ENCODE results near the gene TEX264. TPM values are rescaled to one million over a fixed set of nuclear protein-coding genes. Genes with fewer than 3 reads are reported as not detected.

TEX264 gene
- total and polyA plus RNA-seq, 2 experiments from 2014 or later = 10.0 to 13.3 TPM

DNA sequence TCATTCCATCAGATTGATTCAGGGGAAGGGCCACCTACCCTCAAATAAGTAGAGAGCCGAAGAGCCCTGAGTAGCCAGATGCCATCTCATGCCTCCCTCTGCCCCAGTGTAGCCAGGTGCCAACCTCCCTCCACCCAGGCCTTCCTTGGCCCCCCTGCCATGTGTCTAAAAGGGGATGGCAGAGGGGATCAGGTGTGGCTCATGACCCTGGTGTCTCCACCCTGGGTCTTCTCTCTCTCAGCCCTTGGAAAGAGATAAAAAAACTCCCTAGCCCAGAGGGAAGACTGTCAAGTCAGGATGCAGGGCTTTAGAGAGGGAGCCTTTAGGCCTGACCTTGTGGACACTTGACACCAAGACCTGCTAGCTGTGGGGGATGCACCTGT lies 41.0 kb downstream of the TEX264 start:
- peaks cover 3% of the 10 kb centered on the region; the same call in 1 of the 3 replicates for H3K36me3 Mint-ChIP-seq (ENCODE audit: low read depth)
- no peak for ATAC-seq
- H3K4me1 Mint-ChIP-seq = peaks cover 12% of the 10 kb centered on the region

More for the DNA sequence above, 41.0 kb downstream of the TEX264 start:
- H2AFZ ChIP-seq = no peak overlapping the region
- H3K9me3 Mint-ChIP-seq = no peaks in the 10 kb centered on the region; the same call in 2 of the 3 replicates
- H3F3A ChIP-seq (replicated peaks; ENCODE audit: low read depth) = peaks cover 6% of the 10 kb centered on the region; the same call in 1 of the 2 replicates
- H3K27ac Mint-ChIP-seq = no peak overlapping the region
- no peak for DNase-seq (ENCODE audit: low spot score)
- peaks cover 5% of the 10 kb centered on the region for H3K4me1 ChIP-seq (ENCODE audit: insufficient read depth)
- no peak overlapping the region for H3K4me2 ChIP-seq
- H3K79me2 ChIP-seq (replicated peaks; ENCODE audit: insufficient read depth) = no peaks in the 10 kb centered on the region
- H4K20me1 ChIP-seq (replicated peaks; ENCODE audit: insufficient read depth) = peaks cover 5% of the 10 kb centered on the region
- H3K27me3 ChIP-seq (ENCODE audit: insufficient read depth) = peaks cover 22% of the 10 kb centered on the region
- no peak overlapping the region for H3K4me3 Mint-ChIP-seq
- no peak overlapping the region for H3K4me3 ChIP-seq
- H3K9me2 ChIP-seq (ENCODE audit: insufficient read depth) = no peaks in the 10 kb centered on the region
- TF ChIP-seq EZH2 (IDR thresholded peaks at IDR 0.05; ENCODE audit: low read depth, unreplicated experiment) = no peak
- no peak for TF ChIP-seq ZNF114 (CRISPR knock-in tag; IDR thresholded peaks at IDR 0.05)
- no peak for TF ChIP-seq JUNB (IDR thresholded peaks at IDR 0.05; ENCODE audit: unreplicated experiment)
- no peak for TF ChIP-seq POLR2AphosphoS5 (IDR thresholded peaks at IDR 0.05; ENCODE audit: low read depth)
- no peak for TF ChIP-seq NANOG (IDR thresholded peaks at IDR 0.05; ENCODE audit: borderline replicate concordance)
- no peak for TF ChIP-seq CREB1 (CRISPR knock-in tag; IDR thresholded peaks at IDR 0.05; ENCODE audit: low read depth)
- TF ChIP-seq, protein P1, sequence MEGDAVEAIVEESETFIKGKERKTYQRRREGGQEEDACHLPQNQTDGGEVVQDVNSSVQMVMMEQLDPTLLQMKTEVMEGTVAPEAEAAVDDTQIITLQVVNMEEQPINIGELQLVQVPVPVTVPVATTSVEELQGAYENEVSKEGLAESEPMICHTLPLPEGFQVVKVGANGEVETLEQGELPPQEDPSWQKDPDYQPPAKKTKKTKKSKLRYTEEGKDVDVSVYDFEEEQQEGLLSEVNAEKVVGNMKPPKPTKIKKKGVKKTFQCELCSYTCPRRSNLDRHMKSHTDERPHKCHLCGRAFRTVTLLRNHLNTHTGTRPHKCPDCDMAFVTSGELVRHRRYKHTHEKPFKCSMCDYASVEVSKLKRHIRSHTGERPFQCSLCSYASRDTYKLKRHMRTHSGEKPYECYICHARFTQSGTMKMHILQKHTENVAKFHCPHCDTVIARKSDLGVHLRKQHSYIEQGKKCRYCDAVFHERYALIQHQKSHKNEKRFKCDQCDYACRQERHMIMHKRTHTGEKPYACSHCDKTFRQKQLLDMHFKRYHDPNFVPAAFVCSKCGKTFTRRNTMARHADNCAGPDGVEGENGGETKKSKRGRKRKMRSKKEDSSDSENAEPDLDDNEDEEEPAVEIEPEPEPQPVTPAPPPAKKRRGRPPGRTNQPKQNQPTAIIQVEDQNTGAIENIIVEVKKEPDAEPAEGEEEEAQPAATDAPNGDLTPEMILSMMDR (conservative IDR thresholded peaks at IDR 0.05; ENCODE audit: low read depth in 2 of 2) = no peak
- TF ChIP-seq, protein P2, sequence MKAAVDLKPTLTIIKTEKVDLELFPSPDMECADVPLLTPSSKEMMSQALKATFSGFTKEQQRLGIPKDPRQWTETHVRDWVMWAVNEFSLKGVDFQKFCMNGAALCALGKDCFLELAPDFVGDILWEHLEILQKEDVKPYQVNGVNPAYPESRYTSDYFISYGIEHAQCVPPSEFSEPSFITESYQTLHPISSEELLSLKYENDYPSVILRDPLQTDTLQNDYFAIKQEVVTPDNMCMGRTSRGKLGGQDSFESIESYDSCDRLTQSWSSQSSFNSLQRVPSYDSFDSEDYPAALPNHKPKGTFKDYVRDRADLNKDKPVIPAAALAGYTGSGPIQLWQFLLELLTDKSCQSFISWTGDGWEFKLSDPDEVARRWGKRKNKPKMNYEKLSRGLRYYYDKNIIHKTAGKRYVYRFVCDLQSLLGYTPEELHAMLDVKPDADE (IDR thresholded peaks at IDR 0.05) = no peak
- no peak for TF ChIP-seq ZNF331 (CRISPR knock-in tag; IDR thresholded peaks at IDR 0.05; ENCODE audit: low read depth)
- TF ChIP-seq STAT1 (IDR thresholded peaks at IDR 0.05; ENCODE audit: unreplicated experiment) = no peak
- no peak for TF ChIP-seq ZNF462 (CRISPR knock-in tag; IDR thresholded peaks at IDR 0.05)
- TF ChIP-seq, protein P3, sequence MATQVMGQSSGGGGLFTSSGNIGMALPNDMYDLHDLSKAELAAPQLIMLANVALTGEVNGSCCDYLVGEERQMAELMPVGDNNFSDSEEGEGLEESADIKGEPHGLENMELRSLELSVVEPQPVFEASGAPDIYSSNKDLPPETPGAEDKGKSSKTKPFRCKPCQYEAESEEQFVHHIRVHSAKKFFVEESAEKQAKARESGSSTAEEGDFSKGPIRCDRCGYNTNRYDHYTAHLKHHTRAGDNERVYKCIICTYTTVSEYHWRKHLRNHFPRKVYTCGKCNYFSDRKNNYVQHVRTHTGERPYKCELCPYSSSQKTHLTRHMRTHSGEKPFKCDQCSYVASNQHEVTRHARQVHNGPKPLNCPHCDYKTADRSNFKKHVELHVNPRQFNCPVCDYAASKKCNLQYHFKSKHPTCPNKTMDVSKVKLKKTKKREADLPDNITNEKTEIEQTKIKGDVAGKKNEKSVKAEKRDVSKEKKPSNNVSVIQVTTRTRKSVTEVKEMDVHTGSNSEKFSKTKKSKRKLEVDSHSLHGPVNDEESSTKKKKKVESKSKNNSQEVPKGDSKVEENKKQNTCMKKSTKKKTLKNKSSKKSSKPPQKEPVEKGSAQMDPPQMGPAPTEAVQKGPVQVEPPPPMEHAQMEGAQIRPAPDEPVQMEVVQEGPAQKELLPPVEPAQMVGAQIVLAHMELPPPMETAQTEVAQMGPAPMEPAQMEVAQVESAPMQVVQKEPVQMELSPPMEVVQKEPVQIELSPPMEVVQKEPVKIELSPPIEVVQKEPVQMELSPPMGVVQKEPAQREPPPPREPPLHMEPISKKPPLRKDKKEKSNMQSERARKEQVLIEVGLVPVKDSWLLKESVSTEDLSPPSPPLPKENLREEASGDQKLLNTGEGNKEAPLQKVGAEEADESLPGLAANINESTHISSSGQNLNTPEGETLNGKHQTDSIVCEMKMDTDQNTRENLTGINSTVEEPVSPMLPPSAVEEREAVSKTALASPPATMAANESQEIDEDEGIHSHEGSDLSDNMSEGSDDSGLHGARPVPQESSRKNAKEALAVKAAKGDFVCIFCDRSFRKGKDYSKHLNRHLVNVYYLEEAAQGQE (IDR thresholded peaks at IDR 0.05; ENCODE audit: unreplicated experiment) = no peak
- no peak for TF ChIP-seq EZH2phosphoT487 (IDR thresholded peaks at IDR 0.05; ENCODE audit: unreplicated experiment)
- H3K27ac ChIP-seq (ENCODE audit: low read depth) = no peak overlapping the region
- peaks cover 26% of the 10 kb centered on the region for H3K27me3 Mint-ChIP-seq (ENCODE audit: insufficient read depth, low read depth, poor library complexity)
- H3K36me3 ChIP-seq (ENCODE audit: insufficient read depth) = no peaks in the 10 kb centered on the region

All from GM23338 (cell line).